ENCODE results near the gene SMOC1.

- TF ChIP-seq CTCF (IDR thresholded peaks at IDR 0.05) (no peak), ZFX (IDR thresholded peaks at IDR 0.05; ENCODE audit: borderline replicate concordance) (no peak)
These were observed 38.1 kb downstream of the SMOC1 start for GRCh38 chr14:69917287-69917686.
